Measurements from ENCODE around the gene KLK4.

Gene KLK4

GRCh38 chr19:50859849-50860248 lies 51.3 kb downstream of the KLK4 start:
- DNase-seq (no peak), ATAC-seq (replicated peaks) (no peak)
- Mint-ChIP-seq H3K4me3 (no peak overlapping the region), H3K27ac (no peak overlapping the region), H3K4me1 (ENCODE audit: low read depth in 2 of 2) (no peaks in the 10 kb centered on the region), H3K27me3 (peaks cover 73 to 75% of the 10 kb centered on the region in 2 donors), H3K9me3 (no peaks in the 10 kb centered on the region), H3K36me3 (ENCODE audit: insufficient read depth) (no peaks in the 10 kb centered on the region)

GRCh38 chr19:50858886-50859285 lies 52.3 kb downstream of the KLK4 start:
- DNase-seq: no peak
- Mint-ChIP-seq H3K27me3 (peaks cover 80 to 82% of the 10 kb centered on the region in 2 donors), H3K27ac (no peak overlapping the region), H3K36me3 (ENCODE audit: insufficient read depth) (no peaks in the 10 kb centered on the region), H3K4me1 (ENCODE audit: low read depth in 2 of 2) (no peaks in the 10 kb centered on the region), H3K4me3 (no peak overlapping the region), H3K9me3 (no peaks in the 10 kb centered on the region)
- ATAC-seq (replicated peaks): no peak

GRCh38 chr19:50857366-50857765 lies 53.8 kb downstream of the KLK4 start:
- Mint-ChIP-seq H3K9me3 (peaks cover 0 to 1% of the 10 kb centered on the region in 2 donors), H3K36me3 (ENCODE audit: insufficient read depth) (no peaks in the 10 kb centered on the region), H3K27me3 (peaks cover 74 to 79% of the 10 kb centered on the region in 2 donors), H3K4me1 (ENCODE audit: low read depth in 2 of 2) (no peaks in the 10 kb centered on the region), H3K27ac (no peak overlapping the region), H3K4me3 (no peak overlapping the region)
- ATAC-seq (replicated peaks): no peak
- DNase-seq: no peak

All from effector memory CD8-positive, alpha-beta T cell (primary cell).